Activated naive CD4-positive, alpha-beta T cell treated with anti-CD3 and anti-CD28 coated beads, Interleukin-2, amount 10 ng/mL, durations not matched to agents 7 days and 5 days (primary cell): ENCODE results near the gene NAIP.
"Not testable (repeated sequence)": the region's sequence is repeated elsewhere in the genome, so short reads cannot be mapped to it uniquely, and the experiment has no call there.

Source experiments
- CTCF ChIA-PET: fragments of 350-600 bp; sonication (Branson Sonifier 250); formaldehyde crosslinking; loops from one replicate; lab custom pipeline; 2021; ENCODE audit warnings: antibody characterized with exemption; lab: Charles Lee
- DNase-seq: peaks from one replicate; pipeline ENCODE4 v3.0.0-alpha.2; 2020
- H3K27ac Mint-ChIP-seq: one replicate; pipeline ENCODE4 v1.8.0; 2021; ENCODE audit warnings: mild to moderate bottlenecking, moderate library complexity, mixed read lengths
- H3K27me3 Mint-ChIP-seq: one replicate; pipeline ENCODE4 v1.8.0; 2021; ENCODE audit warnings: mild to moderate bottlenecking, mixed read lengths
- H3K36me3 Mint-ChIP-seq: one replicate; pipeline ENCODE4 v1.8.0; 2021; ENCODE audit warnings: mixed read lengths
- H3K4me1 Mint-ChIP-seq: one replicate; pipeline ENCODE4 v1.8.0; 2021; ENCODE audit warnings: mixed read lengths
- H3K4me3 Mint-ChIP-seq: one replicate; pipeline ENCODE4 v1.8.0; 2021; ENCODE audit warnings: mild to moderate bottlenecking, moderate library complexity, mixed read lengths
- H3K9me3 Mint-ChIP-seq: one replicate; pipeline ENCODE4 v1.8.0; 2021; ENCODE audit warnings: mixed read lengths

The NAIP gene

DNA sequence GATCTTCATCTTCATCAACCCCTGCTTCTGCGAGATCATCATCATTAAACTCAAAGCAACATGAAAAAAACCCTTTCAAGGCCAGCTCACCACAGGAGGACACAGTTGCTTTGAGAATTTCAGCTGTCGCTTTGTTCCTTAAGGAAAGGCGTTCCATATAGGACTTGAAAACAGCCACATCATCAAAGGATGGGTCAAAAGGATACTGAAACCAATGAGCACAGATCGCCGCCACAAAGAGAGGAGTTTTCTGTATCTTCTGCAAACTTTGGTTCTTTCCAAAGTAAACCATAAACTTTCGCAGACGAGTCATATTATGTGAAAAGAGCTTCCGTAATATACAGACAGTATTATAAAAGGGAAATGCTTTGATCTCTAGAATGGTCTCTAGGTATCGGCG is 40.3 kb downstream of the NAIP start:
- H3K36me3 Mint-ChIP-seq, H3K27ac Mint-ChIP-seq, H3K9me3 Mint-ChIP-seq, H3K27me3 Mint-ChIP-seq, H3K4me3 Mint-ChIP-seq, DNase-seq, CTCF ChIA-PET, H3K4me1 Mint-ChIP-seq: not testable (repeated sequence)

DNA sequence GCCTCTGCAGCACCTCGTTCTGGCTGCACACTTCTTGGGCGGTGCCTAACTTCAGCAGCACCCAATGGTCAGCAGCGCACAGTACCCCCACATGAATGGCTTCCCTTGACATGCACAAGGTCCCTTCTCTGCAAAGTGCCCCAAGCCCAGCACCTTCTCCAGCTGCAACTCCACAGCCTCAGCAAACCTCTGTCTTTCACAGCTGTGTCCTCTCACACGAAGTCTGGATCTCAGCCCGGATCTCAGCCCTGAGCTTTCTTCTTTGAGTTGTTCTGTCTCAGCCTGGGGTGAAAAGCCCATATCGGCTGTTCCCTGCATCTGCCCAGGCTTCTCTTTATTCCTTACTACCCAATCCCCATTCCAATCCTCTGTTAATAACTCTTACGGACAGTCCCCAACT is 57.9 kb downstream of the NAIP start:
- H3K4me3 Mint-ChIP-seq, H3K9me3 Mint-ChIP-seq, H3K27me3 Mint-ChIP-seq, H3K27ac Mint-ChIP-seq, CTCF ChIA-PET, H3K36me3 Mint-ChIP-seq, H3K4me1 Mint-ChIP-seq, DNase-seq: not testable (repeated sequence)

DNA sequence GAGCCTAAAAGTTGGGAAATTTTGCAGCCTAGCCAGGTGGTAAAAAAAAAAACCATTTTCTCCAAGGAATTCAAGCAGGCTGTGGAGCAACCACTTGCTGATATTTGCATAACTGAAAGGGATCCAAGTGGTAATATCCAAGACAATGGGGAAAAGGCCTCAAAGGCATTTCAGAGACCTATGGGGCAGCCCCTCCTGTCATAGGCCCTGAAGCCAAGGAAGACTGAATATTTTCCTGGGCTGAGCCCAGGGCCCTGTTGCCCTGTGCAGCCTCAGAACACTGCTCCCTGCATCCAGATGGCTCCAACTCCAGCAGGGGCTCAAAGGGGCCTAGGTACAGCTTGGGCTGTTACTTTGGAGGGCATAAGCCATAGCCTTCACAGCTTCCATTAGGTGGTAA is 60.6 kb downstream of the NAIP start:
- DNase-seq, H3K9me3 Mint-ChIP-seq, H3K4me1 Mint-ChIP-seq, H3K36me3 Mint-ChIP-seq, H3K27me3 Mint-ChIP-seq, CTCF ChIA-PET, H3K27ac Mint-ChIP-seq, H3K4me3 Mint-ChIP-seq: not testable (repeated sequence)

DNA sequence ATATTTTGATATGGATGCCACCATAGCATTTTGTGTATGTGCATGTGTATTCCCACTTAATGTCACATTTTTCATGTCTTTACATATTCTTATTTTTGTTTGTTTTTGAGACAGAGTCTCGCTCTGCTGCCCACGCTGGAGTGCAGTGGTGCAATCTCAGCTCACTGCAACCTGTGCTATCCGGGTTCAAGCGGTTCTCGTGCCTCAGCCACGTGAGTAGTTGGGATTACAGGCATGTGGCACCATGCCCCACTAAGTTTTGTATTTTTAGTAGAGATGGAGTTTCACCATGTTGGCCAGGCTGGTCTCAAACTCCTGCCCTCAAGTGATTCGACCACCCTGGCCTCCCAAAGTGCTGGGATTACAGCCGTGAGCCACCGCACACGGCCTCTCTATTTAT is 72.1 kb downstream of the NAIP start:
- H3K27ac Mint-ChIP-seq, DNase-seq, H3K9me3 Mint-ChIP-seq, H3K27me3 Mint-ChIP-seq, CTCF ChIA-PET, H3K4me1 Mint-ChIP-seq, H3K36me3 Mint-ChIP-seq, H3K4me3 Mint-ChIP-seq: not testable (repeated sequence)

DNA sequence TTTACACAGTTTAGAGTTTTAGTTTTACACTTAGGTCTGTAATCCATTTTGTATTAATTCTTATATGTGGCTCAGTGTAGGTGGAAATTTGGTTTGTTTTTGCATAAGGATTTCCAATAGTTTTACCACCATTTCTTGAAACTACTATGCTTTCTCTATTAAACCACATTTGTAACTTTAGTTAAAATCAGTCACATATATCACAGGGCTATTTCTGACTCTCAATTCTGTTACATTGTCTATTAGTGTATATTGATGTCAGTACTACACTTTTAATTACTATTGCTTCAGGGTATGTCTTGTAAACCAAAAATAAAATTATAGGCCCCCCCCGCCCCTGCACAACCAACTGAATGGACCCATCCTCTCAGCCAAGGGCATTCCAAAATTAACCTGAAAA is 92.6 kb downstream of the NAIP start:
- H3K9me3 Mint-ChIP-seq, DNase-seq, CTCF ChIA-PET, H3K27ac Mint-ChIP-seq, H3K27me3 Mint-ChIP-seq, H3K4me1 Mint-ChIP-seq, H3K4me3 Mint-ChIP-seq, H3K36me3 Mint-ChIP-seq: not testable (repeated sequence)

DNA sequence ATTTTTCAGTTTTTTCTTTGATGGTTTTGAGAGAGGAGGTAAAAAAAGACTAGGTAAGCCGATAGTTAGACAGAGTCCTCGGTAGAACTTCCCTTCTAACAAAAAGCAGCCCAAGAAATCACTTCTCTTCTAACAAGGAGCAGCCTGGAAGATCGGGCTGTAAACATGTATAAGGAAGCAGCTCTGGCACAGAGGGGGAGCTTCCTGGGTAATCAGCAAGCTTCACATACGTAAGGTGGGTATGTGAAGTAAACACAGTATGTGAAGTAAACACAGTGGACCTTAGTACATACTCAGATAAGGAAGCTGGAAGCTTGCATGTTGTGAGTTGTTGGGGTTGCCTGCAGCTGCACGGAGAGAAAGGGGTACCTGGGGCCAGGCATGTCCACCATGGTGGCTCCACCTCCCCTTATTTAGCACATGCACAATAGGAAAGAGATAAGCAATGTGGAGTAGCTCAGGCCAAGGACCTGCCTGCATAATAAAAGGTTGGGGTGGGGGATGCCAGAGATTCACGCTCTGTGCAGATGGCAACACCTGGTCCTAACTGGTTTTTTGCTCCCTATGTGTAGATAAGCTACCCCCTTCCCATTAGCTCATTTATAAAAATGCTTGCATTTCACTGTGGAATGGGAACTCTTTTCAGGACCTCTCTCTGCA is 93.3 kb downstream of the NAIP start:
- H3K9me3 Mint-ChIP-seq, CTCF ChIA-PET, H3K36me3 Mint-ChIP-seq, DNase-seq, H3K27ac Mint-ChIP-seq, H3K4me3 Mint-ChIP-seq, H3K27me3 Mint-ChIP-seq, H3K4me1 Mint-ChIP-seq: not testable (repeated sequence)

DNA sequence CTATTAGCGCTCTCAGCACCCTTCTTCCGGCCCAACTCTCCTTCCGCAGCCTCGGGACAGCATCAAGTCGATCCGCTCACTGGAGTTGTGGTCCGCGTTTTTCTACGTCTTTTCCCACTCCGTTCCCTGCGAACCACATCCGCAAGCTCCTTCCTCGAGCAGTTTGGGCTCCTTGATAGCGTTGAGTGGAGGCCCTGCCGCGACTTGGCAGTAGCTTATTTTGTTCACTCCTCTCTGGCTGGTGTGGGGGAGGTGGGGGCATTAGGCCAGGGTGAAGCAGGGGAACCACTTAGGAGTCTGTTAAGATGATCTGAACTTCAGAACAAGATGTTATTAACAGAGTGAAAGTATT is 100.0 kb downstream of the NAIP start:
- H3K4me3 Mint-ChIP-seq, CTCF ChIA-PET, H3K9me3 Mint-ChIP-seq, H3K4me1 Mint-ChIP-seq, H3K27ac Mint-ChIP-seq, H3K27me3 Mint-ChIP-seq, H3K36me3 Mint-ChIP-seq, DNase-seq: not testable (repeated sequence)
